ENCODE measurements around the gene UAP1L1.

UAP1L1 gene

DNA sequence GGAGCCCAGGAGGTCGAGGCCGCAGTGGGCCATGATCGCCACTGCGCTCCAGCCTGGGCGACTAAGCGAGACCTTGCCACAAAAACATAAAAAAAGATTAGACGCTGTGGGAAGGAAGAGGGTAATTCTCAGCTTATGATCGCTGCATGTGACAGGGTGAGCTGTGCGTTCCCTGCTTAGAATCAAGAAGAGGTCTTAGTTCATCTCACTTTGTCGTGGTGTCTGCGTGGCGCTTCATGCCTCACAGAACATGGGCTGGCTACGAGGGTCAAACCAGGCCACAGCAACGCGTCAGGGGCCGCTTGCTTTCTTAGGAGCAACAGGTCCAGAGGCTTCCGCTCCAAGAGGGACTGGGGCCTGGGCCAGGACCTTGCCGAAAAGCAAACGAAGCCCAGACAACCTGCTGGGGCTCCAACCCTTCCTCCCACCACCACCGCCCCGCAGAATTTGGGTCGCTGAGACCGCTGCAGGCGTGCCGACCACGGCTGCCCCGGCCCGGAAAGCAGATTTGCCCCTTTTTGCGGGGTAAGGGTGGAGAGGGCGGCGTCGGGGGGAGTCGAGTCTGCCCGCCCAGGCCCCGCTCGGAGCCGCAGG, 51.6 kb downstream of the UAP1L1 start:
- H3K4me3 ChIP-seq (ENCODE audit: low read depth in 1 of 2, low read length in 2 of 2): peak overlapping the region; percentile 63 to 79
- H3K4me1 ChIP-seq (ENCODE audit: insufficient read depth, low read length): peaks cover 9% of the 10 kb centered on the region
- peak overlapping the region; percentile 66 for H3K27ac ChIP-seq (ENCODE audit: low read depth, low read length)
- H3K36me3 ChIP-seq (ENCODE audit: insufficient read depth, low read length): no peaks in the 10 kb centered on the region
- H3K27me3 ChIP-seq (ENCODE audit: control insufficient read depth in 1 of 2, insufficient read depth in 2 of 2, low read length in 2 of 2): peaks cover 0 to 13% of the 10 kb centered on the region in 2 donors
- H3K9me3 ChIP-seq (ENCODE audit: low read length): no peaks in the 10 kb centered on the region
- H3K9ac ChIP-seq (ENCODE audit: low read length): no peak overlapping the region

- Histone ChIP-seq H3K9me3 (ENCODE audit: low read length) (no peaks in the 10 kb centered on the region), H3K27ac (ENCODE audit: low read depth, low read length) (peak overlapping the region; percentile 66), H3K4me1 (ENCODE audit: insufficient read depth, low read length) (peaks cover 9% of the 10 kb centered on the region), H3K27me3 (ENCODE audit: control insufficient read depth in 1 of 2, insufficient read depth in 2 of 2, low read length in 2 of 2) (peaks cover 0 to 13% of the 10 kb centered on the region in 2 donors), H3K4me3 (ENCODE audit: low read depth in 1 of 2, low read length in 2 of 2) (peak overlapping the region; percentile 63 to 79), H3K9ac (ENCODE audit: low read length) (no peak overlapping the region), H3K36me3 (ENCODE audit: insufficient read depth, low read length) (no peaks in the 10 kb centered on the region)
Observed at GRCh38 chr9:137129456-137130175, 52.3 kb downstream of the UAP1L1 start.

GRCh38 chr9:137130176-137130755, 52.9 kb downstream of the UAP1L1 start:
- H3K27me3 ChIP-seq (ENCODE audit: control insufficient read depth in 1 of 2, insufficient read depth in 2 of 2, low read length in 2 of 2): peaks cover 0 to 13% of the 10 kb centered on the region in 2 donors
- H3K4me3 ChIP-seq (ENCODE audit: low read depth in 1 of 2, low read length in 2 of 2): peak overlapping the region; percentile 63 to 79
- H3K4me1 ChIP-seq (ENCODE audit: insufficient read depth, low read length): peaks cover 9% of the 10 kb centered on the region
- no peaks in the 10 kb centered on the region for H3K36me3 ChIP-seq (ENCODE audit: insufficient read depth, low read length)
- H3K9me3 ChIP-seq (ENCODE audit: low read length): no peaks in the 10 kb centered on the region
- H3K9ac ChIP-seq (ENCODE audit: low read length): no peak overlapping the region
- H3K27ac ChIP-seq (ENCODE audit: low read depth, low read length): no peak overlapping the region

All from muscle layer of colon (tissue), 2 donors.